Muscle layer of colon (tissue), 2 donors: Measurements from ENCODE around the gene TBX15.

Experiments
- H3K27ac ChIP-seq: one replicate; pipeline ENCODE4 v1.7.0; 2013; ENCODE audit warnings: low read depth, mild to moderate bottlenecking, low read length, moderate library complexity
- H3K27me3 ChIP-seq, 2 donors: one replicate each; pipeline ENCODE4 v1.7.0; 2013; ENCODE audit warnings: low read length in 2 of 2, mild to moderate bottlenecking in 2 of 2; ENCODE audit not compliant: insufficient read depth in 2 of 2, control insufficient read depth in 1 of 2
- H3K36me3 ChIP-seq: one replicate; pipeline ENCODE4 v1.7.0; 2013; ENCODE audit warnings: mild to moderate bottlenecking, low read length; ENCODE audit not compliant: insufficient read depth
- H3K4me1 ChIP-seq: one replicate; pipeline ENCODE4 v1.7.0; 2013; ENCODE audit warnings: mild to moderate bottlenecking, low read length; ENCODE audit not compliant: insufficient read depth
- H3K4me3 ChIP-seq, 2 donors: one replicate each; pipeline ENCODE4 v1.7.0; 2013; ENCODE audit warnings: low read length in 2 of 2, low read depth in 1 of 2, mild to moderate bottlenecking in 1 of 2, moderate library complexity in 1 of 2
- H3K9ac ChIP-seq: one replicate; pipeline ENCODE4 v1.7.0; 2013; ENCODE audit warnings: low read length
- H3K9me3 ChIP-seq: one replicate; pipeline ENCODE4 v1.7.0; 2013; ENCODE audit warnings: mild to moderate bottlenecking, low read length
- donor health status: abdominal sarcoma.
- donor health status: Adenocarcinoma of cecum.

The TBX15 gene

DNA sequence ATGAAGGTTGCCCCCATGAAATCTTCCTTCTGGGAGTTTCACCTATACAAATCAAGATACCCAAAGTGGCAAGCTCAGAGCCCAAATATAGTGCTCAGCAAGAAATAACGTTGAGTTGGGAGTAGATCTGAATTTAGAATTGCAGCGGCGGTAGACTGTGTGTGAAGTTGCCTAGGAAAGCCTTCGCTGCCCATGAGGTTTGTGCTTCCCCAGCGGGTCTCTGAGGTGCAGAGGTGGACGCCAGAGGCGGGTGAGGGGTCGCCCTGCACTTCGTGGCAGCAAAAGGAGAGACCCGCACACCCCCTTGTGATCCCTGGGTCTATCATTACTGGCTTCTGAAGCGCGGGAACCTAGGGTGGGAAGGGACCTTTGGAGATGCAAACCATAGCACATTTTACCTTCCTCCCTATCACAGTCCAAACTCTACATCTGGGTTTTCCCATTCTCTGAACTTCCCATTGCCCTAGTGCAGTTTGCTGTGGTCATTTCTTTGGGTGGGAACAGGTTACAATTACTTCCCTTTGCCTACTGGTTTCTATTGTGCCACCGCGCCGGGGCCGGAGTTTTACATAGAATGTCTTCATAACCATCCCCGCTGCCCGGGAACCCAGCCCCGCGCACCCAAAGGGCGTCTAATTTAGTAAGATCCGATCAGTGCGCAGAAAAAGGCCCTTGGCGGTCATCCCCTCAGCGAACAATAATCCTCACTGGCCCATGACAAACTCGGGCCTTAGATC is 5.2 kb downstream of the TBX15 start:
- Histone ChIP-seq H3K4me1 (peaks cover 41% of the 10 kb centered on the region), H3K27ac (no peak overlapping the region), H3K9ac (no peak overlapping the region)

DNA sequence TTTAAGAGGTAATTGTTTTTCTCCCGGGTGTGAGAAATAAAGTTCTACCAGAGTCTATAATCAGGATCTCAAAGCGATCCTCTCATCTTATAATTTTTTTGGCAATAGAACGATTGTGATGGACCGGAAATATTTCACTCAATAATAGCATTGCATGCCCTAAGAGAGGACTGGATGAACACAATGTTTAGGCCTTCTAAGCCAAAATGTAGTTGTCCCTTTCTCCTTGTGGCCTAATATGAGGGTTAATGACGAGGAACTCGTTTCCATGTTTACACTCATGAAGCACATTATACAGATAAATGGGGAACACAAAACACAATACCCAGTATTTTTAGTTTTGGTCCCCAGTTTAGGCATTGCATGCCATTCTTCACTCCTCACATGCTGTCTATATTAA is 5.9 kb downstream of the TBX15 start:
- H3K9ac ChIP-seq, result no peak overlapping the region
- H3K4me1 ChIP-seq, result peaks cover 40% of the 10 kb centered on the region
- H3K27ac ChIP-seq, result no peak overlapping the region
- H3K9me3 ChIP-seq, result peaks cover 13% of the 10 kb centered on the region
- peaks cover 90 to 91% of the 10 kb centered on the region in 2 donors for H3K27me3 ChIP-seq
- H3K4me3 ChIP-seq, result no peak overlapping the region
- no peaks in the 10 kb centered on the region for H3K36me3 ChIP-seq

More for the DNA sequence above, 5.2 kb downstream of the TBX15 start:
- Histone ChIP-seq H3K27me3 (peaks cover 96 to 98% of the 10 kb centered on the region in 2 donors), H3K9me3 (peaks cover 13% of the 10 kb centered on the region), H3K4me3 (no peak overlapping the region), H3K36me3 (no peaks in the 10 kb centered on the region)

DNA sequence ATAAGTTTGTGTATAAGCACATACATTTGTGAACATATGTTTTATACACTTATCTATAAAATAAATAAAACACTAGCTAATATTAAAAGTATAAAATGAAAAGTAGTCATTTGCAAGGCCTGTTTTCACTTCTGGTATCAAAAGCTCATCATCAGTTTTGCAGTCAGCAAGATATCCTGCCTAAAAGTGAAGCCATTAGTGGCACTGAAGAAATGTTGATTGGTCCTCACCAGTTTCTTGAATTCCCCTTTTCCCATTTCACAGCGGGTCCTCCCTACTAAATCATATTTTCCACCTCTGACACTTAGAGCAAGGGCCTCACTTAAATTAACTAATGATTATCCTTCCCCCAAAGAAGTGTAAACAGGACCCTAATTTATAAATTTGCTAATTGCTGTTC is 6.7 kb downstream of the TBX15 start:
- Histone ChIP-seq H3K4me3 (no peak overlapping the region), H3K4me1 (peaks cover 34% of the 10 kb centered on the region), H3K27ac (no peak overlapping the region), H3K9me3 (peaks cover 13% of the 10 kb centered on the region), H3K27me3 (peaks cover 82% of the 10 kb centered on the region in 2 donors), H3K9ac (no peak overlapping the region), H3K36me3 (no peaks in the 10 kb centered on the region)

DNA sequence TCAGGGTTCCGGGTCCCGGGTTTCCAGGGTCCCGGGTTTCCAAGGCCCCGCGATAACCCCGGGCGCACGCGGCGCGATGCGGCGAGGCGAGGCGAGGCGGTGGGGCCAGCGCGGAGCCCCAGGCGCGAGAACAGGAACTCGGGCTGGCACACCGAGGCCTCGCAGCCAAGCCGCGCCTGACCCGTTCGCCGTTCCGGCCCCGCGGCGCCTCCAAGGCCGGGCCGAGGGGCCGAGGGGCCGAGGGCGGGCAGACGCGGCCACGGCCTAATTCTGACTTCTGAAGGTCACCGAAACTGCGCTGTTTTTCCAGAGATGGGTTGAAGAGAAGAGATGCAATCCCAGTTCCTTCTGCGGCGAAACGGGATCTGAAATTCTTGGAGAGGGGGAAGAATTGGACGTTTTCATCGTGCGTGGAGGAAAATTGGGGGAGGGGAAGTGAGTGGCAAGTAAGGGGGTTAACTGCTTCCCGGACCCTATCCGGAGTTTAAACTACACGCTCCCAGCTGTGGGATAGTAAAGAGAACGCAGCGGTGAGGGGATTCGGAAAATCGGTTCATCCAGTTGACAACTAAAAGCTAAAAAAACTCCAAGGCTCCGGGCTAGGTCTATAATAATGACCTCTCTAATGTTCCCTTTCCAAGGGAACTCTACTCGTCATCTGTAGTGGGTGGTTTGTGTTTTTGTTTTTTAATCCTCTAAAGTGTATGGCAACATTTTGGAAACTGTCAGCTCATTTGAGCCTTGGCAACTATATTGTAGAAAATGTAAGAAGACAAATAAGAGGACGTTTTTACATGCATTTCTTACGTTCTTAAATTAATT is 8.2 kb downstream of the TBX15 start:
- Histone ChIP-seq H3K27ac (no peak overlapping the region), H3K4me3 (no peak overlapping the region), H3K27me3 (peaks cover 67 to 68% of the 10 kb centered on the region in 2 donors), H3K4me1 (peaks cover 21% of the 10 kb centered on the region), H3K36me3 (no peaks in the 10 kb centered on the region), H3K9me3 (peaks cover 7% of the 10 kb centered on the region), H3K9ac (no peak overlapping the region)

DNA sequence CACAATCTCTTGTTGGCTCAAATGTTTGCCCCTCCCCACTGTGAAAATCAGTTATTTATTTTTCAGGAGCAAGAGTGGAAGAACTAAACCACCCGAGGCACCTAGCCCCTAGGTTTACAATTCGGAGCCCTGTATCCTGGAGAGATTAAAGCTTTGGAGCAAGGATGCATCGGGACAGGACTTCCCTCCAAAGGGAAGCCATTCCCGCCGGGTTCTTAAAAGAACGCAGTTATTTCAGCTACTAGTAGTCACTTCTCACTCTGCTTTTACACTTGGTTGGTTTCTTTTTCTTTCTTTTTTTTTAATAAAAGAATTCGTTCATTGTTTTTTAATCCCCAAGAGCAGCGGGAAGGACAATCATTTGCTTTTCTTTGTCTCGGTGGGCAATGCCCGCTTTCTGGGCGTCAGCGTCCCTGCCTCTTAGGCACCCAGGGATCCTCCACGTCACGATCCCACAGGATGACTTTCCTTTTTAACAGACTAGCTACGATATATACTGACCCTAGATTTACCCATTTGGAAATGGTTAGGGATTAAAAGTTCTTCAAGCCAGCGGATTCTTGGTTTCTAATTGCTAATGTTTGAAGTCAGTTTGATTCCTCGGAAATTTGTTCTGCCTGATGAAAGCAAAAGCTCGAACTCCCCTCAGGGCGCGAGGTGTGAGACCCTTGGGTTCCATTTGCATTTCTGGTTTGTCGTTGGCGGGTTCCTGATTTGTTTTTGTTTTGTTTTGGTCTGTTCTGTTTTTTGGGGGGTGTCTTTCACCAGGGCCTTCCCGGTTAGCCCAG is 9.0 kb downstream of the TBX15 start:
- H3K27ac ChIP-seq, result no peak overlapping the region
- H3K4me1 ChIP-seq, result peaks cover 13% of the 10 kb centered on the region
- H3K9me3 ChIP-seq, result peaks cover 7% of the 10 kb centered on the region
- H3K36me3 ChIP-seq, result no peaks in the 10 kb centered on the region
- peaks cover 59 to 63% of the 10 kb centered on the region in 2 donors for H3K27me3 ChIP-seq
- no peak overlapping the region for H3K9ac ChIP-seq
- no peak overlapping the region for H3K4me3 ChIP-seq

DNA sequence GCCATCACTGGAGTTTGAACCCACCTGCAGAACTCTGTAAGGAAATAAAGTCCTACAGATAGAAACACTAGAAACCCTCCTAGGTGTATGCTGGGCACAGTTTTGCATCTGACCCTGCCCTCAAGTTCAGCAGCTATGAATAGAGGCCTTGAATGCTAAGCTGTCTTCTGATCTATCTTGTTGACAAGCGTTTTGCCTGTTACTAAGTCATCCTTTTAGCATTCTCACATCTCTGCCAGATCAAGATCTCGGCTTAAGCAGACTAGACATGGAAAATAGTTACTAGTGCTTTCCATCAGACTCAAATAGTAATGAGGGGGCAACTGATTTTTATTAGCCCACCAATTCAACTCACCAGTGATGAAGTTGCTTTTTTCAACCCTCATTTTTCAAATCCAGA is 10.5 kb downstream of the TBX15 start:
- H3K27me3 ChIP-seq, result peaks cover 44 to 52% of the 10 kb centered on the region in 2 donors
- H3K36me3 ChIP-seq, result no peaks in the 10 kb centered on the region
- H3K9ac ChIP-seq, result no peak overlapping the region
- peaks cover 8% of the 10 kb centered on the region for H3K4me1 ChIP-seq
- H3K9me3 ChIP-seq, result peaks cover 3% of the 10 kb centered on the region
- H3K4me3 ChIP-seq, result no peak overlapping the region
- no peak overlapping the region for H3K27ac ChIP-seq

DNA sequence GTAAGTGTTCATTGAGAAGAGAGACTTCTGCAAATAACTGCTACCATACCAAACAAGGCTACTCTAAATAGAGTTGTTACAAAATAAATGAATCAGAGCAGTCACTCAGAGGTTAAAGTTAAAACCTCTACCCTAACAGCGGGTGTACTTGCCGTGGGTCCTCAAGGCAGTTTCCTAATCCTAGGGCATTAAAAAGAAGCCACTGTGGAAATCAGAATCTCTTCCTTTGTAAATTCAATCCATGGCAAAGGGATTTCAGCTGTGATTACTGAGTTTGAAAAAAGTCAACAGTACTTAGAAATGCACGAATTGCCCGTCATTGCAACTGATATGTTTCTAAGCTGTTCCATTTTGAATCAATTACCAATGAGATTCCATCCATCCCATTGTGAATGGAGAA is 13.5 kb downstream of the TBX15 start:
- Histone ChIP-seq H3K36me3 (no peaks in the 10 kb centered on the region), H3K9ac (no peak overlapping the region), H3K27me3 (peaks cover 15 to 23% of the 10 kb centered on the region in 2 donors), H3K27ac (no peak overlapping the region), H3K9me3 (no peaks in the 10 kb centered on the region), H3K4me1 (peaks cover 3% of the 10 kb centered on the region), H3K4me3 (no peak overlapping the region)

DNA sequence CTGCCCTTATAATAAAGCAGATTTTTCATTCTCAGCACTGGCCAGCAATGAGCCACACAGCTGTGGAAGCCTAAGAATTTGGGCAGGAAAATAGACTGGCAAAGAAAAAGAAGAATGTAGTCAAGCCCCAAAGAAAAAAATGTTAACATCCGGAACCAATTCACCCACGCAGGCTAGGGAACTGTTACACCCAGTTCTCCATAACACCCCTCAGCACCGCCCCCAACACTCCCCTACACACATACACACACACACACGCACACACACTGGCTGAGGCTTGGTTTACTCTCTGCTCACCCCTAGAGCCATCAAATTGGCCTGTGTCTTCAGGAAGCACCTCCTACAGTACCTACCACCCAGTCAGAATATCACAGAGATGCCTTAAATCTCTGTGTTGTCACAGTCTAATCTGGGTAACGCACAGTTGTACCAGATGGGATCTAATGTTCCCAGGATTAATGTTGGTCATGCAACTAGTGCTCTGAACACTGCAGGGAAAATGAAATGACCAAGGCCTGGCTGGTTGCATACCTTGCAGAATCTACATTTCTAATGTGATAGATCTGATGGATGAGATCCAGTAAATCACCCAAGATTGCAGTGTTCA is 14.5 kb downstream of the TBX15 start:
- no peak overlapping the region for H3K4me3 ChIP-seq
- no peaks in the 10 kb centered on the region for H3K9me3 ChIP-seq
- no peak overlapping the region for H3K27ac ChIP-seq
- H3K9ac ChIP-seq, result no peak overlapping the region
- peaks cover 5 to 12% of the 10 kb centered on the region in 2 donors for H3K27me3 ChIP-seq
- no peaks in the 10 kb centered on the region for H3K36me3 ChIP-seq
- H3K4me1 ChIP-seq, result no peaks in the 10 kb centered on the region

DNA sequence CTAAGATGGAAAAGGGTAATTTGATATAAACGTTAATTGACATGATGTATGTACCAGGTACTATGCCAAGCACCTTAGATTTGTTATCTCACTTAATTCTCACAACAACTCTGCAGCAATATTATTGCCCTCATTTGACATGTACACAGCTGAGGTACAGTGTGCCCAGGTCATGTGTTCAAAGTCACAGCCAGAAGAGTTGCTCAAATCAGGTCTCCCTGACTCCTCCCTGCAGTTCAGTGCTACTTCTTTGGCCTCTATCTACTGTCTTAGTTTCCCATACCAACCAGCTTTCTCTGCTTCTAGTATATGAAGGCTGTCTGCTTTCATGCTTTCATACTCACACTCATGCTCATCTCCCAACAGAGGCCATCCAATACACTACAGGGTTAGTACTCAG is 15.1 kb downstream of the TBX15 start:
- H3K27ac ChIP-seq, result no peak overlapping the region
- no peaks in the 10 kb centered on the region for H3K36me3 ChIP-seq
- no peak overlapping the region for H3K9ac ChIP-seq
- H3K9me3 ChIP-seq, result no peaks in the 10 kb centered on the region
- H3K4me3 ChIP-seq, result no peak overlapping the region
- peaks cover 0 to 8% of the 10 kb centered on the region in 2 donors for H3K27me3 ChIP-seq
- H3K4me1 ChIP-seq, result no peaks in the 10 kb centered on the region

DNA sequence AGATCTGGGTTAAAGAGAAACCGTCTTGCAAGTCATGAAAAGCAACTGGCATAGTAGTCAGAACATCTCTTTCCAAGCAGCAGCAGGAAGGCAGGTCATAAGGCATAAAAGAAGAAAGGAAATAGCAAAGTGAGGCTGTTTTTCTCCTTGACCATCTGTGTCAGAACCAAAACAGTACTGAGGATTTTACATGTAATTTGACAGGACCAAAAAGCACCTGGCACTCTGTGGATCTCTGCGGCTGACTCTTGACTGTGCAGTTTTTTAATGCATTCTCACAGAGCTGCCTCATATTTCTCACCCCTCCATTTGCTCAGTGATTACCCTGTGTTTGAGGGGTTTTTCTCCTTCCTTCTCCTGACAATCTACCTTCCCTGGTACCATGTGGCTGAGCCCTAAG is 17.7 kb downstream of the TBX15 start:
- no peak overlapping the region for H3K27ac ChIP-seq
- peaks cover 0 to 8% of the 10 kb centered on the region in 2 donors for H3K27me3 ChIP-seq
- H3K4me1 ChIP-seq, result no peaks in the 10 kb centered on the region

More for the DNA sequence above, 17.7 kb downstream of the TBX15 start:
- Histone ChIP-seq H3K9ac (no peak overlapping the region), H3K4me3 (no peak overlapping the region), H3K9me3 (no peaks in the 10 kb centered on the region), H3K36me3 (no peaks in the 10 kb centered on the region)
